NCI-H2196 (cell line): ENCODE measurements around the gene KRTAP4-4.
"Not testable (repeated sequence)": the region's sequence is repeated elsewhere in the genome, so short reads cannot be mapped to it uniquely, and the experiment has no call there.

Experiments
- DNase-seq: peaks from one replicate; lab custom pipeline; 2025; ENCODE audit not compliant: unreplicated experiment; lab: John Stamatoyannopoulos, UW

The KRTAP4-4 gene

DNA sequence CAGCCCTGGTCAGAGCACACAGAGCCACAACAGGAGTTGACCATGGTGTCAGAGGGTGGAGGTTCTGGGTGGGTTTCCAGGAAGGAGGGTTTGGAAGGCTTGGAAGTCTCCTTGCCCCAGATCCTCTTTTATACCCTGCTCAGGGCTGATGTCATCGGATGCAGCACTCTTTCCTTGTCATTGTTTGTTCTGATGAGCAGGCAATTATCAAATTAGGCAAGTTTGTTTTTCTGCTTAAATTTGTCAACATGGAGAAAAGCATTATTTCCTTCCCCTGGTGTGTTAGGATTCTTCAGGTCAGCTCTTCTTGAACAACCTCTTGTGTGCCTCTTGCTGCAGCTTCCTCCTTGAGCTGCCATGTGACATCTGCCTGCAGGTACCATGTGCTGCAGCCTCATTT, at the start of gene KRTAP4-4:
TSS of gene KRTAP4-4 (minus strand) at position 101 of the 400 bp plus-strand sequence. CDS start at position 44, 57 bp downstream.
- no peak for DNase-seq

DNA sequence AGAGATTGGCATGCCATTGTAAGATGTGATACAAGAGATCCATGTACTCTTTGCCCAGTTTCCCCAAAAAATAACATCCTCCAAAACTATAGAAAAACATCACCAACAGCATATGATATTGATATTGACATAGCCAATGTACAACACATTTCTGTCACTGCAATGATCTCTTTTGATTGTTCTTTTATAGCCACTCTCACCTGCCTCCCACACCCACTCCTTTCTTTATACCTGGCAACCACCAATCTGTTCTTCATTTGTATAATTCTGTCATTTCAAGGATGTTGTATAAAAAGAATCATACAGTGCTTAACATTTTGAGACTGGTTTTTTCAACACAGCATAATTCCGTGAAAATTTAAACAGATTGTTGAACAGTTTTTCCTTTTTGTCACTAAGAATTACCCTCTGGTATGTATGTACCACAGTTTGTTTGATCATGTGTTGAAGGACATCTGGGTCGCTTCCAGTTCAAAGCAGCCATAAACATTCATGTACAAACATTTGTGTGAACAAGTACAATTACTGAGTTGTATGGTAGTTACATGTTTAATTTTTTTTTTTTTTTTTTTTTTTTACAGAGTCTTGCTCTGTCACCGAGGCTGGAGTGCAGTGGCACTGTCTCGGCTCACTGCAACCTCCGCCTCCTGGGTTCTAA, 39.0 kb upstream of the KRTAP4-4 start:
- DNase-seq, result no peak

DNA sequence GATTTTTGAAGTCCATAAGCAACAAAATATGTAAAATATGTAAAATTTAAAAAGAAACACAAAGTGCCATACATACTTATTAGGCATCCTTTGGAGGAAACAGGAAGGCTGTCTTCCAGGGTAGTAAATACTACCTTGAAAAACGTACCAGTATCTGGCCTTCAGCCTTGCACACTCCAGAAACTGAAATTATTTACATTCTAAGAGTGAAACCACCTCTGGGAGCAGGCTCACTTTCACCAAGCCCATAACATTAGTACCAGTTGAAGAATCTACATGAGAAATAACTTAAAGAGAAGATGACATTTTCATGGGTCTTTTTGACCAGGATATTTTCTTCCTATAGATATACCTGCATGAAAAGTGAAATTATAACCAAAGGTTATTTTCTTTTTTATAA, 35.5 kb upstream of the KRTAP4-4 start:
- DNase-seq, result no peak

DNA sequence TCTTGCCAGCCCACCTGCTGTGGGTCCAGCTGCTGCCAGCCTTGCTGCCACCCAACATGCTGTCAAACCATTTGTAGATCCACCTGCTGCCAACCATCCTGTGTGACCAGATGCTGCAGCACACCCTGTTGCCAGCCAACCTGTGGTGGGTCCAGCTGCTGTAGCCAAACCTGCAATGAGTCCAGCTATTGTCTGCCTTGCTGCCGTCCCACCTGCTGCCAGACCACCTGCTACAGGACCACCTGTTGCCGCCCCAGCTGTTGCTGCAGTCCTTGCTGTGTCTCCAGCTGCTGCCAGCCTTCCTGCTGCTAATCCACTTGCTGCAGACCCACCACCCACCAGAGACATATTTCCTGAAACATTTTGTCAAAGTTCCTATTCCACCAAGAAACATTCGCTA, 29.8 kb upstream of the KRTAP4-4 start:
- DNase-seq, result no peak

DNA sequence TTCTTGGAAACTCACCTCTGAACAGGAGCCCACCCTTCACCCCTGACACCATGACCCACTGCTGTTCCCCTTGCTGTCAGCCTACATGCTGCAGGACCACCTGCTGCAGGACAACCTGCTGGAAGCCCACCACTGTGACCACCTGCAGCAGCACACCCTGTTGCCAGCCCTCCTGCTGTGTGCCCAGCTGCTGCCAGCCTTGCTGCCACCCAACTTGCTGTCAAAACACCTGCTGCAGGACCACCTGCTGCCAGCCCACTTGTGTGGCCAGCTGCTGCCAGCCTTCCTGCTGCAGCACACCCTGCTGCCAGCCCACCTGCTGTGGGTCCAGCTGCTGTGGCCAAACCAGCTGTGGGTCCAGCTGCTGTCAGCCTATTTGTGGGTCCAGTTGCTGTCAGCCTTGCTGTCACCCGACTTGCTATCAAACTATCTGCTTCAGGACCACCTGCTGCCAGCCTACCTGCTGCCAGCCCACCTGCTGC, 29.3 kb upstream of the KRTAP4-4 start, which contains the start of gene KRTAP9-1:
TSS of gene KRTAP9-1 (plus strand) at position 51 of the 482 bp plus-strand sequence. CDS start at position 51, 0 bp downstream.
- DNase-seq, result not testable (repeated sequence)

DNA sequence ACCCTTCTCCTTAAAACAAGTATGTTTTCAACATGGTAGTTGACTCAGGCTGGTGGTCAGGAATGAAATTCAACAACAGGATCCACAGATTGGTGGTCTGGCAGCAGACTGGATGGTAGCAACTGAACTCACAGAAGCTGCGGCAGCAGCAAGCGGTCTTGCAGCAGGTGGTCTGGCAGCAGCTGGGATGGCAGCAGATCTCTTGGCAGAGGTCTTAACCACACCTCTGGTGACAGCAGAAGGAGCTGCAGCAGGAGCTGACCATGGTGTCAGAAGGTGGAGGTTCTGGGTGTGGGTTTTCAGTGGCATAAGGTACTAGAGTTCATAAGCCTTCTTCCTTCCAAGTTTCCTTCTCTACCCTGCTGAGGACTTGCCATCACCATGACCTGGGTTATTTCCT, 26.3 kb upstream of the KRTAP4-4 start:
- DNase-seq, result no peak

DNA sequence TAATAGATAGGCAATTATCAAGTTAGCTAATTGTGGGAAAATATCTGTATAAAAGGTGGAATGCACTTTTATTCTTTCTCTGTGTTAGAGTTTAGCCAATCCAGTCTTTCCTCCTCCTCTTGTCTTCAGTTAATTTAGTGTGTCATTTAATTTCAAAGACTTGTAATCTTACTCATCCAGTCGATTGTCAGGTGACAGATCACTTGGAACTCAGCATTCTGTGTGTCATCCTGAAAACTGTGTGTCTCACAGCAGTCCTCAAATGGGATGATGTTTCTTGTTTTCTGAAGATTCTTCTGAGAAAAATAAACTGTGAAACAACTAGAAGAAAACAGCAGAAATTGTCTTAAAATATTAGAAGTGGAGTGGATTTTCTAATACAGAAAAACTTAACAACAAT, 24.5 kb upstream of the KRTAP4-4 start:
- no peak for DNase-seq

DNA sequence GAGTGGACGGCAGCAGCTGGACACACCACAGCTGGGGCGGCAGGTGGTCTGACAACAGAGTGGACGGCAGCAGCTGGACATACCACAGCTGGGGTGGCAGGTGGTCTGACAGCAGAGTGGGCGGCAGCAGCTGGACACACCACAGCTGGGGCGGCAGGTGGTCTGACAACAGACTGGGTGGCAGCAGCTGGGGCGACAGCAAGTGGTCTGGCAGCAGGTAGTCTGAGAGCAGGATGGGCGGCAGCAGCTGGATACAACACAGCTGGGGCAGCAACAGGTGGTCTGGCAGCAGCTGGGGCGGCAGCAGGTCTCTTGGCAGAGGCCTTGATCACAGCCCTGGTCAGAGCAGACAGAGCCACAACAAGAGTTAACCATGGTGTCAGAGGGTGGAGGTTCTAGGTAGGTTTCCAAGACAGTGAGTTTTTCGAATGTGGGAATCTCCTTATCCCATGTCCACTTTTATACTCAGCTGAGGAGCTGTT, 24.0 kb upstream of the KRTAP4-4 start, which contains the start of gene KRTAP4-1:
TSS of gene KRTAP4-1 (minus strand) at position 432 of the 482 bp plus-strand sequence. CDS start at position 375, 57 bp downstream.
- no peak for DNase-seq

DNA sequence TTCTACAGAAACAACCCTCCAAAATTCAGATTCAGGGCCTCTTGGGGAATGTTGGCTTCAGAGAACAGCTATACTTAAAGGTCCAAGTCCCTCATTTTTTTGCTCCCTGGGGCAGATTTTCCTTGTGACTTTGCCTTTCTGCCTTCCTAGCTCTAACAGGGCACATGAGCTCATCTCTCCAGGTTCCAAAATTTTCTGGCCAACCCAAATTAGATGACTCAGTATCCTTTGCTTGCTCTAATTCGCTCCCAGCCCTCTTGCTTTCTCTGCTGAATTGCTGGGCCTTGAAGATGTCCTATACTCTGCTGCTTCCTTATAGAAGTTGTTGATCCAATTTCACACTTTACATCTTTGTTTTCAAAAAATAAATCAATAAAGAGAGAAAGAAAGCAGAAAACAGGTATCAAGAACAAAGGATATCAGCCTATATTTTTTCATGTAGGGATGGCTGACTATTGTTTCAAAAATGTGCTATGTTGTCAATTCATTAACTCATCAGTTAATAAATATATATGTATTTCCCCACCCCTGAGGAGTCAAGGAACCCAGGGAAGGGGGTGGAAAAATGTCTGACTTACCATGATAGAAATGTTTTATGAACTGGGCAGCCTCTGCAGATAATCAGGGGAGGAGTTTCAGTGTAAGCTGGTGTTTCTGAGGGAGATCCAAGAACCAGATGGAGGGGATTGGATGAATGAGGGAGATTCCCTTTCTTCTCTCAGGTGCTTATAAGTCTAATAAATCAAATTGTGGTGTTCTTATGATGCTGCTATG, 18.5 kb upstream of the KRTAP4-4 start:
- no peak for DNase-seq

DNA sequence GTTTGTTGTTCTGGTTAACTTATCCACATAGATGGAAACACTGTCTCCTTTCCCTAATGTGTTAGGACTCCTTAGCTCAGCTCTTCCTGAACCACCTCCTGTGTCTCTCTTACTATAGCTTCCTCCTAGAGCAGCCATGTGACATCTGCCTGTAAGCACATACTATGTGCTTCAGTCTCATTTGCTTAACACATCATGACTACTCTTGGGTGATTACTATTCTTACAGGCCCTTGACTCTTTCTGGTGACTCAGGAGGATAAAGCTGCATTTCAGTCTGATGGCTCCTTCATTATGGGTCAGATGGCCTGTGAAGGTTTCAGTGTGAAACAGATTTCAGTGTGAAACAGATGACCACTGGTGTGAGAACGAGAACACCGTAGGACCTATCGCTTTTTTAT, 17.8 kb upstream of the KRTAP4-4 start:
- no peak for DNase-seq

DNA sequence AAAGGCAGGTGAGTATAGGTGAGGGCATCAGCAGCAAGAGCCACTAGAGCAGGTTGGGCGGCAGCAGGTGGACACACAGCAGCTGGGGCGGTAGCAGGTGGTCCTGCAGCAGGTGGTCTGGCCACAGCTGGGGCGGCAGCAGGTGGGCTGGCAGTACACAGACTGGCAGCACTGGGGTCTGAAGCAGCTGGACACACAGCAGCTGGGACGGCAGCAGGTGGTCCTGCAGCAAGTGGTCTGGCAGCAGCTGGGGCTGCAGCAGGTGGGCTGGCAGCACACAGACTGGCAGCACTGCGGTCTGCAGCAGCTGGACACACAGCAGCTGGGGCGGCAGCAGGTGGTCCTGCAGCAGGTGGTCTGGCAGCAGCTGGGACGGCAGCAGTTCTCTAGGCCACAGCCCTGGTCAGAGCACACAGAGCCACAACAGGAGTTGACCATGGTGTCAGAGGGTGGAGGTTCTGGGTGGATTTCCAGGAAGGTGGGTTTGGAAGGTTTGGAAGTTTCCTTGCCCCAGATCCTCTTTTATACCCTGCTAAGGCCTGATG, 17.3 kb upstream of the KRTAP4-4 start, which contains the start of gene KRTAP4-2:
TSS of gene KRTAP4-2 (minus strand) at position 495 of the 545 bp plus-strand sequence. CDS start at position 438, 57 bp downstream.
- DNase-seq, result no peak

DNA sequence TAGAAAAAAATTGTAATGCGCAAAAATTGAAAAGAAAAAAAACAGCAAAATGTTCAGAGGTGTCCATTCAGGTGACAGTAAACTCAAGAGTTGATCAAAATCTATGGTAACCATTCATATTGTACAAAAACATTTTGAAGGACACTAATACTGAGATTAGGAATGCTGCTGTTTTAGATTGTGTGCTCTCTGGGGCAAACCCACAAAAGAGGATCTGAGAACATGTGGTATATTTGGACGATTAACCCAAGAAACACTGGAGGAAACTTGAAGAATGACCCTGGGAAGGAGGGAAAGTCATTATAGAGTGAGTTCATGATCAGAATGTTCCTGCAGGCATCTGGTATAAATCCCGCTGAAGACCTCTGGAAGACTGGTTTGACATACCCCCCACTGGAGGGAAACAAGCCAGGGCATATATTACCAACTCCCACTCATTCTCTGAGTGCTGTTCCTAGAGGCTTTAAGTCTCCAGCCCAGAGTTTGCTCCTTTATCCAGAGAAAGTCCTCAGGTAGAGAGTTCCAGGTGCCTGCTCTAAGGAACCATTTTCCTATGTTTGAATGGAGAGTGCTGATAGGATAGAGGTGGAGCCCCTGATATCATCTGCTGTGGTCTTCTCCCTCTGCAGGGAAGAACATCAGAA, 16.3 kb upstream of the KRTAP4-4 start:
- DNase-seq, result no peak

DNA sequence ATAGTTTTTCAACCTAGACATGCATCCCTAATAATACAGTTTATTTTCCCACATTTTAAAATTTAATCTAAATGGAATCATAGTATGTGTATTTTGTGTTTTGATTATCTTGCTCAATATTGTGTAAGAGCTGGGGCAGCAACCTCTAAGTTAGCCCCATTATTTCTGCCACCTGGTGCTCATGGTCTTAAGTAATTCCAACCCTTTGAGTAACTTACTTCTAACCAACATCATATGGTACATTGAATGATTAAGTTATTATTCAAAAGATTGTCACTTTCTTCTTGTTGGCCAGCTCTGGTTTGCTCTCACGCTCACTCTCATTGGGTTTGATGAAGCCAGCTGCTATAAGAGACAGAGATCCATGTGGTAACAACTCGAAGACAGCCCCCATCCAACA, 11.3 kb upstream of the KRTAP4-4 start:
- no peak for DNase-seq

DNA sequence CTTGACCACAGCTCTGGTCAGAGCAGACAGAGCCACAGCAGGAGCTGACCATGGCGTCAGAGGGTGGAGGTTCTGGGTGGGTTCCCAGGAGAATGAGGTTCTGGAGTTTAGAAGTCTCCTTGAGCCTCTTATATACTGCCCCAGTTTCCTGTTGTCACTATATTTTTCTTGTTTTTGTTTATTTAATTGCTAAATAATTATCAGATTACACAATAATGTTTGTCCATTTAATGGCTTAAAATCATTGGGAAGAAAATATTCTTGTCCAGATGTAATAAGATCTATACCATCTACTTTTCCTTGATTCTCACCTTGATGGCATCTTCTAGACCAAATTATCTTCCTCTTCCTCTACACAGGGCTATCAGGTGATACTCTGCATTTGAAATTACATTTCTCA, 7.6 kb upstream of the KRTAP4-4 start, which contains the start of gene KRTAP4-3:
TSS of gene KRTAP4-3 (minus strand) at position 101 of the 400 bp plus-strand sequence. CDS start at position 52, 49 bp downstream.
- no peak for DNase-seq

DNA sequence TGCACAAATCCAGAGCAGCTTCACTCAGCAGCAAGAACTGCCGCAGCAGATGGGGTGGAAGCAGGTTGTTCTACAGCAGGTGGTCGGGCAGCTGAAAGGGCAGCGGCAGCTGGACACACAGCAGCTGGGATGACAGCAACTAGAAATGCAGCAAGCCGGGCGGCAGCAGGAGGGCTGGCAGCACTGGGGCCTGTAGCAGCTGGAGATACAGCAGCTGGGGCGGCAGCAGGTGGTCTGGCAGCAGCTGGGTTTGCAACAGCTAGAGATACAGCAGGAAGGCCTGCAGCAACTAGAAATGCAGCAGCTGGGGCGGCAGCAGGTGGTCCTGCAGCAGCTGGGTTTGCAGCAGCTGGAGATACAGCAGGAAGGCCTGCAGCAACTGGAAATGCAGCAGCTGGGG, 7.0 kb upstream of the KRTAP4-4 start:
- DNase-seq, result no peak

DNA sequence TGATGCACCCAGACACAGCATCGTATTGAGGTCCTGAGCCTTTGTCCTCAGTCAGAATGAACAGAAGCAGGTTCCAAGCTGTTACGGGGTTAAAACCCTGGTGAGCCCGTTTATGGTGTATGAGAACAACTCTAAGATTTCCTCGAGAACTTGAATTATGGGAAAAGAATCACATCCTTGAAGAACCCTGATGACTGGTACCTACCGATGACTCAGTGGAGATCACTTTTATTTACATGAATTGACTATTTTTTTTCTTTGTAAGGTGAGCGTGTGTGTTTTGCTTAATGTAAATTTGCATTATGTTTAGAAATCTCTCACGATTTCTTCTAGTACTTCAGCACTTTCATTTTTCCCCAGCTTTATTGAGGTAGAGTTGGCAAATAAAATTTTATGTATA, 3.3 kb upstream of the KRTAP4-4 start:
- no peak for DNase-seq

DNA sequence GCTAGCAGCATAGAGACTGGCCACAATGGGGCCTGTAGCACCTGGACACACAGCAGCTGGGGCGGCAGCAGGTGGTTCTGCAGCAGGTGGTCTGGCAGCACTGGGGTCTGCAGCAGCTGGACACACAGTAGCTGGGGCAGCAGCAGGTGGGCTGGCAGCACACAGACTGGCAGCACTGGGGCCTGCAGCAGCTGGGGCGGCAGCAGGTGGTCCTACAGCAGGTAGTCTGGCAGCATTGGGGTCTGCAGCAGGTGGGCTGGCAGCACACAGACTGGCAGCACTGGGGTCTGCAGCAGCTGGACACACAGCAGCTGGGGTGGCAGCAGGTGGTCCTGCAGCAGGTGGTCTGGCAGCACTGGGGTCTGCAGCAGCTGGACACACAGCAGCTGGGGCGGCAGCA, 358 bp downstream of the KRTAP4-4 start:
- DNase-seq, result not testable (repeated sequence)

DNA sequence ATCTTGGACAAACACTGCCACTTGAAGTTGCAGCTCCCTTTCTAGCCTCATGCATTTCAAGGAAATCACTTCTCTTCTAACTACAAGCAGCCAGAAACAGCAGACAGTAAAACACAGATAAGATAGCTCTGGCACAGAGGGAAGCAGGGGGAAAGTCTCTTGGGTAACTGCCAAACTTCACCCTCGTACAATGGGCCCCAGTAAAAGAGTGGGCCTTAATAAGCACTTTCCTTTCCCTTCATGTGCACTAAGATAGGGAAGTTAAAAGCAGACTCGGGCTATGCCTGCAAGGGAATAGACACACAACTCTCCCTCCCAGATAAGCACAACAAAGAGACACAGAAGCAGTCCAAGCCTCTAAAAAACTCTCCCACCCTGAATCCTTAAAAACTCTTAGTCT, 6.7 kb downstream of the KRTAP4-4 start:
- DNase-seq, result no peak

DNA sequence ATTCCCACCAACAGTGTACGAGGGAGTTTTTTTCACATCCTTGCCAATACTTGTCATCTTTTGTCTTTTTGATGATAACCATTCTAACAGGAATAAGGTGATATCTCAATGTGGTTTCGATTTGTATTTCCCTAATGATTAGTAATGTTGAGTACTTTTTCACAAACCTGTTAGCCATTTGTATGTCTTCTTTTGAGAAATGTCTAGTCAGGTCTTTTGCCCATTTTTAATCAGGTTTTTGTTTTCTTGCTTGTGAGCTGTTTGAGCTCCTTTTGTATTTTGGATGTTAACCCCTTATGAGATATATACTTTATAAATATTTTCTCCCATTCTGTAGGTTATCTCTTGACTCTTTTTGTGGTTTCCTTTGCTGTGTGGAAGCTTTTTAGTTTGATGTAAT, 9.0 kb downstream of the KRTAP4-4 start:
- DNase-seq, result no peak

DNA sequence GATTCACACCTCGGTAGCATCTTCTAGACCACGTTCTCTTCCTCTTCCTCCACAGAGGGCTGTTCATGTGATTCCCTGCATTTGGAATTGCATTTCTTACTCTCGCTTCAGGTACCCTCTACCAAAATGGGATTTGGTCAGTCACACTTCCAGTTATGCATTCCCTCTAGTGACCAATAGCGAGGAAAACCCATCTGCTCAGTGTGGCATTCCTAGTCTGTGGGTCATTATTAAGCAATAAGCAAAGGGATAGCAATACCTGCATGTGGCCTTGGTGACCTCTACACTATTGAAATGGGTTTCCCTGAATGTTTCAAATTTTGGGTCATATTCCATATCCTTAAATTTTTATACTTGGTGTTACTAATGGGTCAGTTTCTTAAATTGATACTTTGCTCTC, 10.5 kb downstream of the KRTAP4-4 start:
- no peak for DNase-seq

DNA sequence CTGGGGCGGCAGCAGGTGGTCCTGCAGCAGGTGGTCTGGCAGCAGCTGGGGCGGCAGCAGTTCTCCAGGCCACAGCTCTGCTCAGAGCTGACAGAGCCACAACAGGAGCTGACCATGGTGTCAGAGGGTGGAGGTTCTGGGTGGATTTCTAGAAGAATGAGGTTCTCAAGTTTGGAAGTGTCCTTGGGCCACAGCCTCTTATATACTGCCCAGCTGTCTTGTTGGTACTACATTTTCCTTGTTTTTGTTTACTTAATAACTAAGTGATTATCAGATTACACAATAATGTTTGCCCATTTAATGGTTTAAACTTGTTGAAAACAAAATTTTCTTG, 10.9 kb downstream of the KRTAP4-4 start, which contains the start of gene KRTAP4-5:
TSS of gene KRTAP4-5 (minus strand) at position 174 of the 334 bp plus-strand sequence. CDS start at position 116, 58 bp downstream.
- no peak for DNase-seq
